Heart left ventricle (tissue), 13 donors: Measurements from ENCODE around the gene POLR1A.

ENCODE experiments used
- POLR2A ChIP-seq, 2 donors: fragments of 450-650 bp; IDR thresholded peaks; one replicate each; pipeline ENCODE4 v1.6.1; 2017; ENCODE audit warnings: antibody characterized with exemption in 2 of 2, mild to moderate bottlenecking in 2 of 2, moderate library complexity in 2 of 2
- TF ChIP-seq, protein P1 (sequence below), 12 donors: fragments of 200-600 bp; sonication (generic) in 4 of 12; IDR thresholded peaks; one replicate each; pipeline versions ENCODE4 v1.5.0 to v1.8.0; 2018 to 2022; ENCODE audit warnings: antibody characterized with exemption in 12 of 12, mild to moderate bottlenecking in 5 of 12
- donor health status: ischemic (EF 13 %, LVEDD 7.1; RV severe dilation, severe dysfunction).
- donor health status: DM: no; HTN: yes; CAD: no.
- donor health status: DM: no; HTN: no; CAD: no.
- donor health status: ischemic (EF 25% LVEDD 6.9; RV normal size, moderate dysfunction).
- donor health status: ischemic (EF 25% LVEDD 5.7; RV mildly dilated, moderate dysfunction).
- donor health status: ischemic (EF 35%, LVEDD 5.7; RV mildly dilated, moderate dysfunction).
- donor health status: nonischemic (EF 11% LVEDD 7.7; RV severe dilation, severe dysfunction).
- donor health status: DM: yes; HTN: yes; CAD: no.
- donor health status: PGD.
- donor health status: ischemic (EF 29% LVEDD 5.4; RV normal size, mild dysfunction).
- donor health status: nonischemic (EF 23%, LVEDD 6.1; RV moderate dilation, normal function).

- TF ChIP-seq, protein P1, sequence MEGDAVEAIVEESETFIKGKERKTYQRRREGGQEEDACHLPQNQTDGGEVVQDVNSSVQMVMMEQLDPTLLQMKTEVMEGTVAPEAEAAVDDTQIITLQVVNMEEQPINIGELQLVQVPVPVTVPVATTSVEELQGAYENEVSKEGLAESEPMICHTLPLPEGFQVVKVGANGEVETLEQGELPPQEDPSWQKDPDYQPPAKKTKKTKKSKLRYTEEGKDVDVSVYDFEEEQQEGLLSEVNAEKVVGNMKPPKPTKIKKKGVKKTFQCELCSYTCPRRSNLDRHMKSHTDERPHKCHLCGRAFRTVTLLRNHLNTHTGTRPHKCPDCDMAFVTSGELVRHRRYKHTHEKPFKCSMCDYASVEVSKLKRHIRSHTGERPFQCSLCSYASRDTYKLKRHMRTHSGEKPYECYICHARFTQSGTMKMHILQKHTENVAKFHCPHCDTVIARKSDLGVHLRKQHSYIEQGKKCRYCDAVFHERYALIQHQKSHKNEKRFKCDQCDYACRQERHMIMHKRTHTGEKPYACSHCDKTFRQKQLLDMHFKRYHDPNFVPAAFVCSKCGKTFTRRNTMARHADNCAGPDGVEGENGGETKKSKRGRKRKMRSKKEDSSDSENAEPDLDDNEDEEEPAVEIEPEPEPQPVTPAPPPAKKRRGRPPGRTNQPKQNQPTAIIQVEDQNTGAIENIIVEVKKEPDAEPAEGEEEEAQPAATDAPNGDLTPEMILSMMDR (IDR thresholded peaks at IDR 0.05) = no peak
- no peak for TF ChIP-seq POLR2A (IDR thresholded peaks at IDR 0.05)
Observed at GRCh38 chr2:86037141-86037794, 68.4 kb downstream of the POLR1A start.
